GDM1 (cell line): ENCODE results near the gene ARHGEF26.

Experiments
- DNase-seq: peaks from one replicate; lab custom pipeline; 2025; lab: John Stamatoyannopoulos, UW

The ARHGEF26 gene

DNA sequence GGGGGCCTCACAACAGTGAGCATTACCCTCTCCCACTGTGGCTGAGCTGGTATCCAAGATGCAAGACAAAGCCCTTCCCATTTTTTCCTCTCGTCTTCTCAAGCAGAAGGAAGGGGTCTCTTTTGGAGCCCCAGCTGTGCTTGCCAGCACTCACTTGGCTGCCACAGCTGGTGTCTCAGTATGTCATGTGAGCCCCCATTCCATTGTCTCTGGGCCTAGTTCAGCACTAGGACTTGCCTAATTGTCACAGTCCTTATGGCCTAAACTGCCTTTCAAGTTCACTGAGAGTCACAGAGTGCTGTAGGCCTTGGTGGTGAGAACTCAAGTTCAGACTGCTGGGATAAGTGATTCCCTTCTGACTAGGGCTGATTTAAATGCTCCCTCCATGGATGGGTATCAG lies 89.8 kb downstream of the ARHGEF26 start:
- no peak for DNase-seq

DNA sequence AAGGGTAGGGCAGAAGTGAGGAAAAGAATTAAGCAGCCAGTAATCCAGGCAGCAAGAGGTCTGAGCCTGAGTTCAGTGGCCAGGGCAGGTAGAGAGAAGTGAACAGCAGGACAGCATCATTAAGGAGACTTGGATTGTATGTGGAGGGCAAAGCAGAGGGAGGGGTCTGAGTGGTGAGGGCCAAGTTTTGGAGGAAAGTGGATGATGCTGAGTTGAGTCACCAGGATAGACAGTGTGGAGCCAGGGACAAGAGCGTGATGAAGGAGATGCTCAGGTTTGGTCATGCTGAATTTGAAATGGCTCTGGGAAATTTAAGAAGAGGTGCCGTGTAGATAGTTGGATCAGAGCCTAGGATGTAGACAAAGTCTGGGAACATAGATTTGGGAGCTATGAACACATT lies 93.1 kb downstream of the ARHGEF26 start:
- DNase-seq, result no peak

DNA sequence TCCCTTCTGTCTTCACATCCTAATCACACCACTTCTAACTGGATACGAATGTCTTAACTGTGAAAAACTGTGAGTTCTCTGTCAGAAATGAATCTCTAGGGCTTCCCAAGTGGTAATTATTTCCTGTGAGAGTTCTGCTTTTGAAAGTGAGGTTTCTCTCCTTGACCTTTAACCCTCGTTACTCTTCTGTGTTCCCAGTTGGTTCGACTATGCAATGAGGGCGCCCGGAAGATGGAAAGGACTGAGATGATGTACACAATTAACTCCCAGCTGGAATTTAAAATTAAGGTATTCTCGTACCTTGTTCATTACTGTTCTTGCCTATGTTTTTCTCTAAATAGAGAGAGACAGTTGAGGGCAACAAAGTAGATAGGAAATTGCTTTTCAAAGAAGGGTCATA lies 96.5 kb downstream of the ARHGEF26 start:
- DNase-seq, result no peak

DNA sequence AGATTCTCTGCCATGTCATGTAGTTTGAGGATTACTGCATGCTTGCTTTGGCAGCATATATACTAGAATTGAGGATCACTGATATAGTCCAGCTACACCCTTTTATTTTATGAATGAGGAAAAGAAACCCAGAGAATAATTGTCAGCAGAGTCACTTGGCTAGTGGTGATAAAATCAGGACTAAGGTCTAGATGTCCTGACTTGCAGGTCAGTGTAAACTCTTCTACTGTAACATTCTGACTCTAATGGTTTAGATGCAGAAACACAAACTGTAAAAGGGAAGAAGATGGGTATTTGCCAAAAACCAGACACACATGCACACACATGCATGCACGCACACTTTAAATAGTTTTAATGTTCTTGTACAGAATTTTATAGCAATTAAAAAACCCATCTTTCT lies 97.5 kb downstream of the ARHGEF26 start:
- no peak for DNase-seq

DNA sequence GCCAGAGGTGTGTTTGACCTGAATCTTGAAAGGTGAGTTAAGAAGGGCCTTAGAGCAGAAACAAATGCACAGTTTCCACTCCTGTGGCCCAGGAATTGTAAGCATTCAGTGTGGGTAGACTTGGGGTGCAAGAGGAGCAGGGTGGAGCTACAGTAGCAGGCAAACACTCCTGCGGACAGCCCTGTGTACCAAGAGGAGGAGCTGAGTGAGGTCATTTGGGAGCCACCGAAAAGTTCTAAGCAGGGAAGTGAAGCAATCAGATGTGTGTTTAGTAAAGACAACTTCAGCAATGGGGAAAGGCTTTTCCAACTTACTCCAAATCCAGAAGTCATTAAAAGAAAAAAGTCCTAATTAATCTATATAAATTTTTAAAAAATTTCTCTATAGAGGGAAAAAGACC lies 99.3 kb downstream of the ARHGEF26 start:
- no peak for DNase-seq

DNA sequence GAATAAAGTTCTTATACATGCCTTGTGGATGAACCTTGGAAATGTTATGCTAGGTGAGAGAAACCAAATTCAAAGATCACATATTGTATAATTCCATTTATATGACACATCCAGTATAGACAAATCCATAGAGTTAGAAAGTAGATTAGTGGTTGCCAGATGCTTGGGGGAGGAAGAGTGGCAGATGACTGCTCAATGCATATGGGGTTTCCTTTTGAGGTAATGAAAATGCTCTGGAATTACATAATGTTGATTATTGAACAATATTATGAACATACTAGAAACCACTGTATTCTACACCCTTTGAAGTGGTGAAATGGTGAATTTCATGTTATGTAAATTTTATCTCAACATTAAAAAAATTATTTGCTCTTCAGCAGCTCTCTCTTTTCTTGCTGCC lies 102.3 kb downstream of the ARHGEF26 start:
- DNase-seq, result no peak

DNA sequence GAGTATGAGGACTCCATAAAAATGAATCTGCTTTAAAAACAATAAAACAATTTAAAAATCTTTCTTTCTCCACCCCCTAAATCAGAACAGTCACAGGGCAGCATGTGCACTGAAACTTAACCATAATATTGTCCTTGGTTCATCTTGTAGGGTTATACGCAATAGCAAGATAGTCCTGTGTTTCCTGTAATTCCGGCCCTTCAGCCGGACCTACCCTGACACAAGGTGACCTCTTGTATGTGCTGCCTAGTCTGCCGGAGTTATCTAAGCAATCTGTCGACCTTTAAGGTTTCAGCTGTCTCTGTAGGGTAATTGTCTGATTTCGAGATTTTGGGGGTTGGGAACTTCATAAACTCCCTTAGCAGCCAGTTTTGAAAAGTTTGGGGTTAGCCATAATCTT lies 103.2 kb downstream of the ARHGEF26 start:
- no peak for DNase-seq

DNA sequence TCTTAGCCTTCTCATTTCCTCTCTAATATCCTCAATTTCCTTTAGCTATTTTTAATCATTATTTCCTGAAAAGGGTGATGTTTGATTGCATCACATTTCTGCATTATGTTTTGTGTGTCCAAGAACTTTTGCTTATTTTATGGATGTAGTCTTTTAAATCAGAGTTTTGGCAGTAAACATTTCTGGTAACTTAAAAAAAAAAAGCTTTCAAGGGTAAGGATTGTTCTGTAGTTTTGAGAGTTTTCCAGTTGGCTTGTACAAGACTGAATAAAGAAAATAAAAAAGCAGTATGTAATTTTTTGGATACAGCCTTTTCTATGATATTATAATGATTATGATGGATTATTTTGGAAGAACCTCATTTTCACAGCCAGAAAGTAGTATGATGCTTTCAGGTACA lies 103.7 kb downstream of the ARHGEF26 start:
- DNase-seq, result no peak

DNA sequence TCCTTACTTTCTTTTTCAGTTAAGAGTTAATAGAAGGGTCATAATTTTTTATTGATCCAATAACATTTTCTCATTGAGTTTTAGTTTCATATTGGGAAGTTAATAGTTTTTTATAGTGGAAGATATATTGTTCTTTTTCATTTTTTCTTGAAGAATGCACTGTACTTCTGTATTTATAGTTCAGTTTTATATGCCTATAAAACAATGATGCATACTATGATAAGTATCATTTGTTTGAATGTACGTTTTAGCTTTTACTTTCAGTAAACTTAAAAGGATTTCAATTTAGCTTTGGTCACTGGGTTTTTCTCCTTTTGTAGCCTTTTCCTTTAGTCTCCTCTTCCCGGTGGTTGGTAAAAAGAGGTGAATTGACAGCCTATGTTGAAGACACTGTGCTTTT lies 104.3 kb downstream of the ARHGEF26 start:
- no peak for DNase-seq

DNA sequence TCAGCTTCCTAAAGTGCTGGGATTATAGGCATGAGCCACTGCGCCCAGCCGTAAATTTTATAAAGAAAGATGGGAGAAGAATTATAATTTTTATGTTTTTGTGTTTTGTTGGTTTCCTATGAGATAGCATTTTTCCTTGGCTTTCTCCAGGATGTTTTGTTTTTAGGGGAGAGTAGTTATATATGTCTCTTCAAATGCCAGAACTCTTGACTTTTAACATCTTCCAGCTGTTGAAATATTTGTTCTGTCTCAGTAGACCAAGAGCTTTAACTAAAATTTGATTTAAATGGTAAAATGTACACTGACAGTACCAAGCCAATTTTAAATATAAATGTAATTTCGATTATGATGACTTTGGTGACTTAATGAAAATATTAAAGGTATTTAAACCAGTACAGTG lies 106.3 kb downstream of the ARHGEF26 start:
- DNase-seq, result no peak

DNA sequence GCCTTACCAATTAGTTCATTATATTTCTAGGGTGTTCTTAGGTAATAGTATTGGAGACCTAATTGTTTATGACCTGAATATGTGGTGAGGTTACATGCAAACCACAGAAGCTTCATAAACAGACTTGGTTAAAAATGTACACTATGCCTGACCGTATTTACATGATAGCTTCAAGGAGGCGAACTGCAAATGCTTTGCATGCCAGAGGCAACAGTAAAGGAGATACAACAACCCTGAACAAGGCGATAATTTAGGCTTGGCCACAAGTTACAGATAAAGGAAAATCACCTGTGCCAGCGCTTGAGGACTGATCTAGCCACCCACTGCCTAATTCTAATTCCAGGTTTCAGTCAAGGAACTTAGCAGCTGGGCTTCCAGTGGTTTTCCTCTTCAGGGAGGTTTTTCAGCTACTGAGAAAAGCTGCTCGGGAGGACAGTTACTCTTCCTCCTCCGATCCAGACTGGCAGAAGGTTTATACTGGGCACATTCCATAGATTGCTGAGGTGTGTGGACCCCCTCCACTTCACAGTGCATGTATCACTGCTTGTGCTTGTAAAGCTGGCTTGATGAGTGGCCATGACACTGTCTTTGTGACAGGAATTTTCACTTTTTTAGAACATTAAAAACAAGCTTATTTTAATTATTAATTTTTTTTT lies 107.5 kb downstream of the ARHGEF26 start:
- no peak for DNase-seq

DNA sequence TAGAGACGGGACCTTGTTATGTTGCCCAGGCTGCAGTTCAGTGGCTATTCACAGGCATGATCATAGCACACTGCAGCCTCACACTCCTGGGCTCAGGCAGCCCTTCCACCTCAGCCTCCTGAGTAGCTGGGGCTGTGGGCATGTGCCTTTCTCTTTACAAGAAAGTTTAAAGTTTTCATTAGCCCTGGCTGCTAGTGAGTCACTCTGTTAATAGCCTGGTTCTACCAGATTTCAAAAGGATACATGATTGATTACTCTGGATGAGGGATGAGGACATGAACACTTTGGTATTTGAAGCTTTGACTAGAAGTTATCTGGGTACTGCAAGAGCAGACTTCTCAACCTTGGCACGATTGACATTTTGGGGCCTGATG lies 108.0 kb downstream of the ARHGEF26 start:
- no peak for DNase-seq

DNA sequence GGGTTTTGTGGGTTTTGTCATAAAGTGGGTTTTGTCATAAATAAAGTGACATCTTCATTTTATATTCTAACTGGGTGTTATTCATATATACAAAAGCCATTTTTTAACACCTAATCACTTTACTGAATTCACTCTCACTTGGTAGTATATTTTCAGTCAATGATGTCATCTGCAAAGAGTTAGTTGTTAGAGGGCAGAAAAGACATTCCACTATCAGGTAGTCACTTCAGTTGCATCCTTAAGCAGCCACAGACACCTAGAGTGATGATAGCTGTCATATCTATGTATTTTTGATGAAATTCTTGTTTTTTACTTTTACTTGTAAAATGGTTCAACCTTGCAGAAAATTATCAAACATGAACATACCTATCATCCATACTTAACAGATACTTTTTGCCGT lies 114.1 kb downstream of the ARHGEF26 start:
- no peak for DNase-seq

DNA sequence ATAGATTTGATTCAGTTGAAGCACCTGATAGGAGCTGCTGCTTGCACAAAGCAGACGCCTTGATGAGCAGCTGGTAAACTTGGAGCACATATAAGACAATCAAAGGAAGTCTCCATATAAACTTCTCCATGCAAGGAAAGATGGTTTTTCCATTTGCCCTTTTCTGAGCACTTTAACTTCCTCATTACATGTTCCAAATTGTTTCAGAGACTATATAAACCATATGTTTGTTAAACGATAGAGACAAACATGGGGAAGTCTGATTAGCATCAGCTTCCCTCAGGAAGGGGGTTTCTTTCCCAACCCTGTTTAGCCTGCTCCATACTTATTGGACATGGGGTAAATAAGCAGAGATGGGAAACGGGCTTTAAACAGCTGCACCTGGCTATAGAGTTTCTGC lies 115.1 kb downstream of the ARHGEF26 start:
- no peak for DNase-seq

DNA sequence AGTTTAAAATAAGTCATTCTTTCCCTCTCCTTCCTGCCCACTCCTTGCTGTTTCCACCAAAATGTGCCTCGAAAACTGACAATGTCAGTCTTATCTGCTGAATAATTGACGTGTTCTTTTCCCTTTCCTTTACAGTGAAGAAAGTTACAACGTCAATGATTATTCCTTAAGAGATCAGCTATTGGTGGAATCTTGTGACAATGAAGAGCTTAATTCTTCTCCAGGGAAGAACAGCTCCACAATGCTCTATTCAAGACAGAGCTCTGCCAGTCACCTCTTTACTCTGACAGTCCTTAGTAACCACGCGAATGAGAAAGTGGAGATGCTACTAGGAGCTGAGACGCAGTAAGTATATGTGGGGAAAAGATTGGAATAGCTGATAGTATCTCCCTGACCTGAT lies 119.0 kb downstream of the ARHGEF26 start:
- no peak for DNase-seq

DNA sequence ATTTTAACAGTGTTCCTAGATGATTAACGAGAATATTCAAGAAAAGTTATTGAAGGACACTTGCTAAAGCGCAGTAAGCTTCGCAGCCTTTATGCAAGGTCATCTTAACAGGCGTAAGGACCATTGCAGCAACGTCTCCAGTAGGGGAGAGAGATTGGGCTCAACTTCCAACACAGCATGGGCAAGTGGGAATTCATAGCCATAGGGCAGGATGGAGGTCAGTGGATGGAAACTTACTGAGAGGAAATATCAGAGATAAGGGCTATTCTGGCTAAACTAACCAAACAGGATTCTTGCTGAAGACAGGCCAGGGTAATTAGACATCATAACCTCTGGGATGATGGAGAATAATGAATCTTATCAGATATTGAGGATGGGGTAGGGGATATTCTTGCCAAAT lies 120.3 kb downstream of the ARHGEF26 start:
- no peak for DNase-seq

DNA sequence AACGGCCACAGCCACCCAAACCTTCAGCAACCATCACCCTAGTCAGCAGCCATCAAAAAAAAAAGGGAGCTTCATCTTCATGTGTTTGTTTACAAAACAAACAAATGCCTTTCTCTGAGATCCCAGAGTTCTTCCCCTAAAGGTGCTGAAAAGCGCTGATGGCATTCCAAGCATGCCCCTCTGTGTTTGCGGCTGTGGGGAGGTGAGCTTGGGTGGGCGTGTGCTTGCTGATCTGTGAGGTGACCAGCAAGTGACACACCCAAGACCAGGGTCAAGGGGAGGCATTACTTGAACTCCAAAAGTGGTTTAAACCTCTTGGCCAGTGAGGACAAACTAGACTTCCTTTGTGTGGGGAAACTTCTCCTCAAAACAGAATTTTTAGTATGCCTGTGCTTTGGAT lies 121.6 kb downstream of the ARHGEF26 start:
- DNase-seq, result no peak

DNA sequence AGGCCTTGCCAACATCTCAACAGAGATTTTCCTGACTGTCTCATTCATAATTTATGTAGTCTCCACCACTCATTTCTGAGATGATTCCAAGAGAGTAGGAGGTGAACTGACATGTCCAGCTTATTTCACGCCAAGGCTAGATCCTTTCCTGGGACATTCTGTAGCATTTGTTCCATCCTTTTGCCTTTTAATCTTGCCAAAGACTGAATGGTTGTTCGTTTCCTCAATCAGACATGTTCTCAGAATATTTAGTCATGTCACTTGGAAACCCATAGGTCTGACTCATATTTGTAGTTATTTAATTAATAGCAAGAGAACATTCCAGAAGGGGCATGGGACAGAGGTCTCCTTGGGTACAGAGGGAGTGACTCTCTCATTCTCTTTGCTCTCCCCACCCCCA lies 122.2 kb downstream of the ARHGEF26 start:
- DNase-seq, result no peak

DNA sequence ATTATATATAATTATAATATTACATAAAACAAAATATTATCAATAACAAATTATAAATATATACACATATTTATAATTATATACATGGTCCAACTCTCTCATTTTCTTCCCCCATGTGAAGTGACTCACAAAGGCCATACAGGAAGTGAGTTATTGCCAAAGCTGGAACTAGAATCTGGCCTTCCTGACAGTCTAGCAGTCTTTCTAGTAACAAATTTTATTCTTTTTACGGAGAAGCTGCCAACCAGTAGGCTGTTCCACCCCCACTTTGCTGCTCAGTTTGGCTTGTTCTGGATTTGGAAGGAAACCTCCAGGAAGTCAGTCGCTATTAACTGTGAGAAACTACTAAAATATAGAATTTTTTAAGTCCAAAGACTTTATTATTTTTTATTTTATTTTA lies 123.5 kb downstream of the ARHGEF26 start:
- no peak for DNase-seq

DNA sequence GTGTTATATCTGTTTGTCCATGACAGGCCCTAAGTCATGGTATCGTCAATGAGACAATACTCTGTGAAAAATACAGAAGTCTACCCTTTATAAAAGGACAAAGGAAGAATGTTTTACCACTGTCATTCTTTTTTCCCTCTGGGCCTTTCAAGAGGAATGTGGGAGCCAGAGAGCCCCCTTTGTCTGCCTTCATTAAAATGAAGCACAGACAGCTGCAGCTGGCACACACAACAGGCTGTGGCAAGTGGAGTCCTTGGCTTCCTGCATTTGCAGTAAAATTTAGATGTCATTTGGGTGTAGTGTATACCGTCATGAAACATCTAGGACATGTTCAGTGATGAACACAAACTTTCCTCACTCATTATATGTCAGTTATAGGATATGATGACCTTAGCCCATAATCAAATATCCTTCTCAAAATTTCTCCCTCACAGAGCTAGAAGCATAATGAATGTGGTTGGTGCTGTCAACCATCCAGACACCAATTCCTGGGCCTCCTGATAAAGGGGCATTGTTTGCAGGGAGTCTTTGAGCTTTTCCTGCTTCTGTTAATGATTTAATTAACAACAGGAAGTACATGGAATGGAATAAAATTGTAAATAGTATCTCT lies 126.7 kb downstream of the ARHGEF26 start:
- no peak for DNase-seq

DNA sequence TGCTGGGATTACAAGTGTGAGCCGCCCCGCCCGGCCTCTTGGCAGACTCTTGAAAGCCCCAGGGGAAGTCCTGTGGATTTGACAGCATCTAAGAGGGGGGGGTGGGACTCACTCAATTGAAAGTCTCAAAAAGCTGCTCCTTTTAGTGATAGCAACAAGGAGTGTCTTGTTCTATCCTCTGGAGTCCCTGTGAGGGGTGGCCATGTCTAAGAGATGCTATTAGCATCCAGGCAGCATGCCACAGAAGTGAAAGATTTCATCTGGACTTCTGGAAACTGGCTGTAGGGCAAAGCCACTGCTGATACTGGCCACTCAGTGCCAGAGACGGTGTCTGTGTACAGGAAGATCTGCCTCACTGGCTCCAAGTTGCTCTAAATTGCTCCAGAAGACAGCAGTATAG lies 129.1 kb downstream of the ARHGEF26 start:
- DNase-seq, result no peak

DNA sequence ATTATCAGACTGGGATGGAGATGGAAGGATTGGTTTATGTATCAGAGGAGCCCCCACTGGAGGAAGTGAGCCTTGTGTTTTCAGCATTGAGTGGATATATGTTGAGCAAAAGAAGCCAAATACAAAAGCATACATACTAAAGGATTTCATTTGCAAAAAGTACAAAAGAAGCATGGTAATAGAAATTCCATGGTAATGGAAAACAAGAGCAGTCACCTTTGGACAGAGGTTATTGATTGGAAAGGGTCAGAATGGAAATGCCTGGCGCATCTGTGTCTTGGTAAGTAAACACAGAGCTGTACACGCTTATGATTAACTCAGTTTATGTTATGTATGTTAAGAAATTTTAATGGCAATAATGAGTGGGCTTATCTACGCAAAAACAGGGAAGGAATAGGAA lies 130.4 kb downstream of the ARHGEF26 start:
- DNase-seq, result no peak

DNA sequence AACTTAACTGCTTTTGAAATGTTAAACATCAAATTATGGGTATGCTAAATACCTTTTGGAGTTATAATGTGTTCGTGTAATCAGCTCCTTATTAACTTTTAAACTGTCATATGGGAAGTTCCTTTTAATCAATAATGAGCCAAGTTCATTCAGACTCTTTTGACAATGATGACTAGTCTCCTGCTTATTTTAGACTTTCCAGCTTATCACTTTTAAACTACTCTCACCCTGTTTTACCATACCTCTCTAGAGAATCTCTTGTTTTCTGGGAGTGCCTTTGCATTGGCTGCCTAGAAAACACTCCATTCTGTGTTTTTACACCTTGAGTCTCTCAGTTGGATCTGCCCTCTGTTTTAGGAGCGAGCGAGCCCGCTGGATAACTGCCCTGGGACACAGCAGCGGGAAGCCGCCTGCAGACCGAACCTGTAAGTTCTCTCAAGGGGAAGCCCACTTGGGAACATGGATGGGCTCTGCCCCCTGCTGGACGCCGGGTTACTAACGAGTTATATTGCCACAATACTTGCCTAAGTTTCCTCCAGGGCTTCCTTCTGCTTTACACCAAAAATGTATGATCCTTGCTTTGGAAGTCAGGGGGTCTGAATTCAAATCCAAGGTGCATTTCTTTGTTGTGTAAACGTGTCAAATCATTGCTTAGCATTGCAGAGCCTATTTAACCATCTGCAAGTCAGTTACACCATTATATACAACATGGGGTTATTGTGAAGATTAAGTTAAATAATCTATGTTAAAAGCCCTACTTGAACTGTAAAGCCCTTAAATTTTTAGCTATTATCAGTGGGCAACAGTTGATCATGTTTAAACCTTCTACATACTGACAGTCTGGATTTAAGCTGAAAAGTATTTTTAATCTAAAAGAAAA lies 131.8 kb downstream of the ARHGEF26 start:
- peak; percentile 72 for DNase-seq
